Activated B cell treated with CpG ODN at 0.5 μM for 24 hours (primary cell): ENCODE results near the gene PDZRN4. TPM values are rescaled to one million over a fixed set of nuclear protein-coding genes. Genes with fewer than 3 reads are reported as not detected.
"Not testable (repeated sequence)": the region's sequence is repeated elsewhere in the genome, so short reads cannot be mapped to it uniquely, and the experiment has no call there.

ENCODE experiments used
- ATAC-seq: fragments of 200-7000 bp; cut with Tn5 transposase; one replicate; pipeline ENCODE4 v1.10.0; 2021; ENCODE audit warnings: low read depth, mild to moderate bottlenecking, moderate library complexity
- CTCF ChIA-PET: fragments of 350-600 bp; sonication (Branson Sonifier 250); formaldehyde crosslinking; loops from one replicate; lab custom pipeline; 2021; ENCODE audit warnings: antibody characterized with exemption; lab: Charles Lee
- POLR2A ChIA-PET: fragments of 350-600 bp; sonication (Branson Sonifier 250); formaldehyde crosslinking; loops from one replicate; lab custom pipeline; 2021; ENCODE audit warnings: antibody characterized with exemption; lab: Charles Lee
- DNase-seq: peaks from one replicate; pipeline ENCODE4 v3.0.0; 2022
- H3K27ac Mint-ChIP-seq: one replicate; pipeline ENCODE4 v1.8.0; 2020; ENCODE audit warnings: mixed read lengths
- H3K27me3 Mint-ChIP-seq: one replicate; pipeline ENCODE4 v1.8.0; 2021; ENCODE audit warnings: mixed read lengths
- H3K36me3 Mint-ChIP-seq: one replicate; pipeline ENCODE4 v1.8.0; 2021; ENCODE audit warnings: low read depth, mixed read lengths
- H3K4me1 Mint-ChIP-seq: one replicate; pipeline ENCODE4 v1.8.0; 2021; ENCODE audit warnings: mixed read lengths
- H3K4me3 Mint-ChIP-seq: one replicate; pipeline ENCODE4 v1.8.0; 2020; ENCODE audit warnings: mild to moderate bottlenecking, mixed read lengths
- H3K9me3 Mint-ChIP-seq: one replicate; pipeline ENCODE4 v1.8.0; 2020; ENCODE audit warnings: mixed read lengths
- intact Hi-C: fragments of 100-400 bp; cut with micrococcal nuclease; formaldehyde crosslinking; loops from one replicate; pipeline ENCODE4 v1.15.1; 2024
- total RNA-seq: library from RNA; stranded (reverse); gene quantifications from 2 replicates; pipeline ENCODE4 v1.2.3, GENCODE V29; 2022
- TF ChIP-seq, protein P1 (sequence below): fragments of 200-600 bp; IDR thresholded peaks from one replicate; pipeline ENCODE4 v1.8.0; 2022; ENCODE audit warnings: antibody characterized with exemption, mild to moderate bottlenecking

Gene PDZRN4
- total RNA-seq, 1 donor from 2014 or later = not detected

DNA sequence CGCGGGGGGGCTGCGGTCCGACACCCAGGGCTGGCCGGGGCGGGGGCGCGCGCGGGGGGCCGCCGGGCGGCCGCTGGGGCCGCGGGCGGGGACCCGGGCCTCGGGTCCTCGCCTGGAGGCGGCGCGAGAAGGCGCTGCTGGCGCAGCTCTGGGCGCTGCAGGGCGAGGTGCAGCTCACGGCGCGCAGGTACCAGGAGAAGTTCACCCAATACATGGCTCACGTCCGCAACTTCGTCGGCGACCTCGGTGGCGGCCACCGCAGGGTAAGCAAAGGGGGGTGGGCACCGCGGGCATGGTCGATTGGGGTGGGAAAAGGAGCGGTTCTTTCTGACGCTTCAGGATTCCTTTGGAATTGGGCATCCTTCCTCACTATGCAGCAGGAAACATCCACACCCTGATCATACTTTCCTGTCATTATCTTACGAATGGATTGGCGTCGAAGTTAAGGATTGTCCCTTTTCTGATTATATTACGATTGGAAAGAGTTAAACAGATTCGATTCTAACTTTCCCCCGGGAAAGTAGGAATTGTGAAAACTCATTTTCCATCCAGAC is 798 bp downstream of the PDZRN4 start:
- intact Hi-C loops = no loop called here
- TF ChIP-seq, protein P1, sequence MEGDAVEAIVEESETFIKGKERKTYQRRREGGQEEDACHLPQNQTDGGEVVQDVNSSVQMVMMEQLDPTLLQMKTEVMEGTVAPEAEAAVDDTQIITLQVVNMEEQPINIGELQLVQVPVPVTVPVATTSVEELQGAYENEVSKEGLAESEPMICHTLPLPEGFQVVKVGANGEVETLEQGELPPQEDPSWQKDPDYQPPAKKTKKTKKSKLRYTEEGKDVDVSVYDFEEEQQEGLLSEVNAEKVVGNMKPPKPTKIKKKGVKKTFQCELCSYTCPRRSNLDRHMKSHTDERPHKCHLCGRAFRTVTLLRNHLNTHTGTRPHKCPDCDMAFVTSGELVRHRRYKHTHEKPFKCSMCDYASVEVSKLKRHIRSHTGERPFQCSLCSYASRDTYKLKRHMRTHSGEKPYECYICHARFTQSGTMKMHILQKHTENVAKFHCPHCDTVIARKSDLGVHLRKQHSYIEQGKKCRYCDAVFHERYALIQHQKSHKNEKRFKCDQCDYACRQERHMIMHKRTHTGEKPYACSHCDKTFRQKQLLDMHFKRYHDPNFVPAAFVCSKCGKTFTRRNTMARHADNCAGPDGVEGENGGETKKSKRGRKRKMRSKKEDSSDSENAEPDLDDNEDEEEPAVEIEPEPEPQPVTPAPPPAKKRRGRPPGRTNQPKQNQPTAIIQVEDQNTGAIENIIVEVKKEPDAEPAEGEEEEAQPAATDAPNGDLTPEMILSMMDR = no peak
- H3K27me3 Mint-ChIP-seq = peaks cover 38% of the 10 kb centered on the region
- no peaks in the 10 kb centered on the region for H3K36me3 Mint-ChIP-seq
- DNase-seq (no peak), ATAC-seq (no peak)
- H3K27ac Mint-ChIP-seq = no peak overlapping the region
- H3K9me3 Mint-ChIP-seq = no peaks in the 10 kb centered on the region
- POLR2A ChIA-PET = no interaction called here
- peaks cover 13% of the 10 kb centered on the region for H3K4me1 Mint-ChIP-seq
- no peak overlapping the region for H3K4me3 Mint-ChIP-seq
- CTCF ChIA-PET = no interaction called here

DNA sequence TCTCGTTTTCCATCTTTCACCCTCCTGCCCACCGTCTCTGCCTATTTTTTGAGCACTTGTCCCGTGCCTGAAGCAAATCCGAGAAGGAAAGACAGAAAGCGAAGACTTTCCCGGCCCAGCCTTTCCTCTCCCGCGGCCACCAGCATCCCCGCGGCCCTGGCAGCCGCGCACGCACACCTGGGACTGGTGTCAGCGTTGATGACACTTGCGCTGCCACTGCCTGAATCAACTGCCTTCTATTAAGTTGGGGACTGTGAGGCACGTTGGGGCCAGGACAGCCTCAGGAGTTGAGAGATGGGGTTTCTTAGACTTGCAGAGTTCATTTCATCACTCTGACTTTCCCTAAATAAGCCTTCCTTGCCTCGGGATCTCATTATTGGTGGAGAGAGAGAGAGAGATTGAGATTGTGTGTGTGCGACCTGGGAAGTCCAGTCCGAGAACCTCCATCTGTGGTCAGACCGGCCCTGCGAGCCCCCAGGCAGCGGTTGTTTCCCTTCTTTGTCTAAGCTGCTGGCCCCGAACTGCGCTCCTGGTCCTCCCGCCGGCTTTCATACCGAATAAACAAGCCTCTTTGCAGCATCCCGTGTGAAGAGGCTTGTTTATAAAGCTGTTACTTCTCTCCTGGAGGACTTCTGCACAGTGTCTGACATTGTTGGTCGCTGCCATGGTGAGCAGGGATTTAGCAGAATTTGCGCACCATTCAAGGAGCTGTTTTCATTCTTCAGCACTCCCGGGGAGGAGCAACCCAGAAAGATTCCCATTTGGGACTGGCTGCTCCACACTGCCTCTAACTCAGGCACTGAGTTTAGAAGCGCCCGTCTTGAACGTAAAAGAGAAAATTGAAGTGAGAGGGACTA is 1.5 kb downstream of the PDZRN4 start:
- TF ChIP-seq, protein P1 = no peak
- Mint-ChIP-seq H3K4me1 (peaks cover 13% of the 10 kb centered on the region), H3K36me3 (no peaks in the 10 kb centered on the region), H3K4me3 (no peak overlapping the region), H3K27me3 (peaks cover 38% of the 10 kb centered on the region), H3K27ac (no peak overlapping the region), H3K9me3 (no peaks in the 10 kb centered on the region)
- intact Hi-C loops = no loop called here
- ATAC-seq (no peak), DNase-seq (no peak)
- CTCF ChIA-PET = interaction anchor here (0.6 kb wide), 1 partner anchor 1309 kb away, joined by 4 read pairs; no protein-coding TSS in a partner anchor
- POLR2A ChIA-PET = no interaction called here

- DNase-seq = no peak
- CTCF ChIA-PET = interaction anchor here (0.6 kb wide), 1 partner anchor 1309 kb away, joined by 4 read pairs; no protein-coding TSS in a partner anchor
- Mint-ChIP-seq H3K4me1 (peaks cover 13% of the 10 kb centered on the region), H3K9me3 (no peaks in the 10 kb centered on the region), H3K27me3 (peaks cover 36% of the 10 kb centered on the region), H3K27ac (no peak overlapping the region), H3K36me3 (no peaks in the 10 kb centered on the region), H3K4me3 (no peak overlapping the region)
- ATAC-seq = no peak
- TF ChIP-seq, protein P1 = no peak
- POLR2A ChIA-PET = no interaction called here
- intact Hi-C loops = no loop called here
These were observed 2.2 kb downstream of the PDZRN4 start for GRCh38 chr12:41190338-41190737.

- POLR2A ChIA-PET, H3K9me3 Mint-ChIP-seq, CTCF ChIA-PET, ATAC-seq, H3K36me3 Mint-ChIP-seq, DNase-seq, H3K4me3 Mint-ChIP-seq, H3K27ac Mint-ChIP-seq, intact Hi-C loops: not testable (repeated sequence)
- Mint-ChIP-seq H3K27me3 (peaks cover 33% of the 10 kb centered on the region), H3K4me1 (peaks cover 13% of the 10 kb centered on the region)
These were observed 3.4 kb downstream of the PDZRN4 start for GRCh38 chr12:41191549-41191948.

DNA sequence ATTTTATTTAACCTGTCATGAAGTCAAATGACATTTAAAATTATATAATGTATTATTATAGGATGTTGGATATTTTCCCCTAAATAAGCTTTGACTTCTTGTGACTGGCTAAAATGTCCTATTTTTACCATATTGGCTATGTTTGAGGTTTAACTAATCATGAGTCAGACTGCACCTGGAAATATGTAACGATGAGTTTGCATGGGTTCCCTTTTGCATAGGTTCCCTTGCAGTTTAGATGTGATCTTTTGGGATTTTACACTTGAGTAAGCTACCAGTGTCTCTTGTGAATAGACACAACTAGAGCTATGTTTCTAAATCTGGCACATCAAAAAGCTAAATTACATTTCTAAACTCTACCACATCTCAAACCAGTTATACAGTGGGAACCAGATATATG is 5.2 kb downstream of the PDZRN4 start:
- ATAC-seq = no peak
- Mint-ChIP-seq H3K36me3 (no peaks in the 10 kb centered on the region), H3K27me3 (peaks cover 20% of the 10 kb centered on the region), H3K9me3 (no peaks in the 10 kb centered on the region), H3K4me1 (peaks cover 11% of the 10 kb centered on the region), H3K27ac (no peak overlapping the region), H3K4me3 (no peak overlapping the region)
- no peak for DNase-seq
- intact Hi-C loops = no loop called here
- ChIA-PET CTCF (no interaction called here), POLR2A (no interaction called here)
- TF ChIP-seq, protein P1 = no peak
